ENCODE results near the gene KDM3A.

GRCh38 chr2:86411396-86411795 is 29.8 kb upstream of the KDM3A start:
- TF ChIP-seq RNF2 (IDR thresholded peaks at IDR 0.05; ENCODE audit: borderline replicate concordance, low read depth, low read length, missing control alignments, poor library complexity, severe bottlenecking) (no peak), EP300 (IDR thresholded peaks at IDR 0.05; ENCODE audit: borderline replicate concordance in 1 of 2, low read depth in 2 of 2, low read length in 2 of 2) (no peak), ATF3 (IDR thresholded peaks at IDR 0.05; ENCODE audit: insufficient read depth, low read depth, low read length) (no peak), RAD21 (IDR thresholded peaks at IDR 0.05 in 1 of 2, conservative IDR thresholded peaks at IDR 0.05 in 1 of 2; ENCODE audit: low read depth in 2 of 2, low read length in 2 of 2) (no peak), CTCF (IDR thresholded peaks at IDR 0.05; ENCODE audit: control extremely low read depth in 1 of 3, insufficient read depth in 1 of 3, low read depth in 1 of 3, low read length in 3 of 3) (no peak)
